ENCODE results near the gene PSMD1. TPM values are rescaled to one million over a fixed set of nuclear protein-coding genes. Genes with fewer than 3 reads are reported as not detected.

PSMD1 gene
- total RNA-seq, 1 donor from 2014 or later: 111 TPM

DNA sequence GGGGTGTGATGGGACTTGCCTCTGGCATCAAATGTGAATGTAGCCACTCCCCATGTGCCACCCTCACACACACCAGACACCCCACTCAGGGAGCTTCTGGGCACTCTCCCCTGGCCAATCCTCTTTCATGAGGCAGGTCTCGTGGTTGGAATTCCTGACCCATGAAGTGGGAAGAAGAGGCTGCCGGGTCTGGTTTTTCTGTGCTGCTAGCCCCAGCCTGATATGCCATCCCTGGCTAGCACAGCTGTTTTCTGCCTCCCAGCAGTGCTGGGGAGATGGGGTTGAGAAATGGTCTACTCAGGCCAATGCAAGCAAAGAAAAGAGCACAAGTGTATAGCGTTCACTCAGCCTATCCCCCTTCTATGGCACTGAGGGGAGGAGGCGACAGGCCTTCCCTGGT is 20.5 kb upstream of the PSMD1 start:
- no peak for DNase-seq

DNA sequence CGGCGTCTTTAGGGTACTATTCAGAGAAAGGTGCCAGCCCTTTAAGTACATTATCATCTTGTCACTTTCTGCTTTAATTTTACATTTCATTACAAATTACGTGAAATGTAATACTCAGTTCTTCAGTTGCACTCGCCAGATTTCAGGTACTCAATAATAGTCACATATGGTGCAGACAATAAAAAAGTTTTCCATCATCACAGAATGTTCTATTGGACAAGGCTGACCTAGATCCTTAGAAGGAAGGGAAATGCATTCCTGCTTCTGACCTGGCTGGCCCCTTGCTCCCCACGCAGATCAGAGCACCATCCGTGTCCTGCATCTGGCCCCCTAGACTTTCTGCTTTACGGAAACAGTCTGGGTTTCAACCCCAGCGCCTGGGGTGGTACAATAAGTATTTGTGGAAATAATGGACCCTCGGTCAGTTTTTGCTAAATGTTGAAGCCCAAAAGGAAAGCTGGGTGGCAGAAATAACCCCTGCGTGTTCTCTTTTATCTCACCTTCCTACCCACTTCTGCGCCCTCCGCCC is 20.0 kb upstream of the PSMD1 start:
- no peak for DNase-seq

DNA sequence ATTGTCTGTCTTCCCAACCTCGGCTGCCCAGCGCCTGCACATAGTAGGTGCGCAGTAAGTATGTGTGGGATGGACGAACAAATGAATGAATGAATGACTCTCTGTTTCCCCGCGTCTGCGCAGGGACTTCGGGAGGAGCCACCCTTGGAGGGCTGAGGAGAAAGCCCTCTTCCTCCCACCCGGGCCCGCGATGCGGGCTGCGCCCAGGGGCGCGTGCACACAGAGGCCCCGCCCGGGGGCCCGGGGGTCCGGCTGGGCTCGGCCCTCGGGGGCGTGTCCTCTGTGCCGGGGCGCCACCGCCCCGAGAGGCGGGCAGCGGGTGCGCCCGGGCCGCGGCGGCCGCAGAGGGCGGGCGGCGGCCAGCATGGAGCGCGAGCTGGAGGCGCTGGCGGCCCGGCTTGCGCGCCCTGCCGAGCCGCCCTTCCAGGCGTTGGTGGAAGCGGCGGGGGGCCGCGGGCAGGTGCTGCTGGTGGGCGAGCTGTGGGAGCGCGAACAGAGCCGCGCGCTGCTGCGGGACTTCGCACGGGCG is 19.4 kb upstream of the PSMD1 start, which contains the start of gene C2orf72:
C2orf72 (plus strand) TSS at position 322 of the 529 bp plus-strand sequence; CDS start at position 365, 43 bp downstream.
- DNase-seq: no peak

DNA sequence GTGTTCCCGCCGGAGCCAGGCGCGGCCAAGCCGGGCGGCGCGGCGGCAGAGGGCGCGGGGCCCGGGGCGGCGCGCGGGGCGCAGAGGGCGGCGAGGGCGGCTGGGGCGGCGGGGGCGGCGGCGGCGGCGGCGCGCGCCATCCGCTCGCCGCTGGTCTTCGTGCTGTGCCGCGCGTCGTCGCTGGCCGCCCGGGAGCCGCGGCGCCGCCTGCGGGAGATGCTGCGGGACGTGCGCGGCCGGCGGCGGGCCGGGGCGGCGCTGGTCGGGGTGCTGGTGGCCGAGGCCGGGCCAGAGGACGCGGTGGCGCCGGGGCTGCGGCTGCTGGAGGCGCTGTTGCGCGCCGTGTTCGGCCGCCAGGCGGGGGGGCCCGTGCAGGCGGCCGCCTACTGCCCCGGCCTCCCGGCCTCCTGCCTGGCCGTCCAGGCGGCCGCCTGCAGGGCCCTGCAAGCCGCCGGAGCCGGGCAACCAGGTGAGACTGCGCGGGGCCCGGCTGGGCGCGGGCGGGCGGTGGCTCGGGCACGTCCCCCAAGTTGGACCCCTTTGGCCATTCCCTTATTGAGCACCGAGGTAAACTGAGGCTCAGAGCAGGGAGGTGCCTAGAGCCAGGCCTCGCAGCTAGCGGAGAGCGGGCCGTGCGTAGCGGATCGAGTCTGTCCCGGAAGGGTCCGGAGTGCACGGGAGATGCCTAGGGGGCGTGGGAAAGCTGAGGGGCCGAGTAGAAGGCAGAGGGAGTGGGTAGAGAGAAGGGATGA is 18.8 kb upstream of the PSMD1 start:
- peak; percentile 27 for DNase-seq

DNA sequence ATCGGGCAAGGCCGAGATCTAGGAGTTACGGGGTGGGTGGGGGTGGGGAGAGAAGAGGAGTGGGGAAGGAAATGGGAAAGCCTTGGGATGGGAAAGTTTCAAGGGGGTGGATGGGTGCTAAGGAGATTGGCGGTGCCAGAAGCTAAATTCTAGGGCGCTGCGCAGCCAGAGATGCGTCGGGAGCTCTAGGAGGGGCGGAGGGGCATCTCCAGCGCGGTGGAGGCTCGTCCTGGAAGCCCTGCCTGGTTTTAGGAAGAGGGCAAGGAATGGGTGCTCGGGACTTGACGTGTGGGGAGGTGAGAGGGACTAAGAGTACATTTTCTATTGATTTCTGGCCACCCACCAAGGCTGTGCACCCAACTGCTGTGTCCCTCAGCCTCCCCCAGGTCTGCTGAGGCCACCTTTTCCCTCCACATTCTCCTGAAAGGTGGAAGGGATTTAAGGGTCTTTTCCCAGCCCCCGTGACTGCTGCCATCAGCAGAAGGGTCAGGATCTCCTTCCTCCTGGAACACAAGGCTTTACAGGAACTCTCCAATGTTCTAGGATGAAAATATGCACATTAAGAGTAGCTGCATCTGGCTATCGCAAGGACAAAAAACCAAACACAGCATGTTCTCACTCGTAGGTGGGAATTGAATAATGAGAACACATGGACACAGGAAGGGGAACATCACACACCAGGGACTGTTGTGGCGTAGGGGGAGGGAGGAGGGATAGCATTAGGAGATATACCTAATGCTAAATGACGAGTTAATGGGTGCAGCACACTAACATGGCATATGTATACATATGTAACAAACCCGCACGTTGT is 18.0 kb upstream of the PSMD1 start:
- no peak for DNase-seq

DNA sequence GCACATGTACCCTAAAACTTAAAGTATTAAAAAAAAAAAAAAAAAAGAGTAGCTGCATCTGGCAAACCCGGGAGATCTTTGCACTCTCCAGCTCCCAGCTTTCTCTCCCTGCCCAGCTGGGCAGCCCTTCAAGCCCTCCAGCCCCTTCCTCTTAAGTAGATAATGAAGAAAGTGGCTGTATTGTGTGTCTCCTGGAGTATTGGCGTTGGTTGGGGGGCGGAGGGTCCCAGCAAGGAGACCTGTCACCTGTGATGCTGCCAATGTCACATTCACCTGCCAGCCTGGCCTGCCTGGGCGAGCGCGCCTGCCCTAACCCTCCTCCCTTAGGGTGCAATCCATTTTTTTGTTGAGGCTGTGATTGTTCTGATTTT is 17.4 kb upstream of the PSMD1 start:
- DNase-seq: no peak

DNA sequence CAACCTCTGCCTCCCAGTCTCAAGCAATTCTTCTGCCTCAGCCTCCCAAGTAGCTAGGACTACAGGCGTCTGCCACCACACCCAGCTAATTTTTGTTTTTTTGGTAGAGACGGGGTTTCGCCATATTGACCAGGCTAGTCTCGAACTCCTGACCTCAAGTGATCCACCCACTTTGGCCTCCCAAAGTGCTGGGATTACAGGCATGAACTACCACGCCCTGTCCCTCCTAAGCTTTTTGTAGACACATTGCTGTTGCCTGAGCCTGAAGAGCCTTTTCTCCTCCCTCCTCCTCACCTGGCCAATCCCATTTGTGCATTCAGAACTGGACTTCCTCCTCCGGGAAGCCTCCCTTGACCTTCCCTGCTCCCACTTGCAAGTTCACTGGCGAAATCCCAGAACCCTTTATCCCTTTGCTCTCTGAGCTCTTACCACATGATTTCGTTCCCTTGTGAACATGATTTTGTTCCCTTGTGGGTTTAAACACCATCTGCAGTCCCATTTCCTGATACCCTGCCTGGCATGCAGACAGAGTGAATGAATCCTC is 16.8 kb upstream of the PSMD1 start:
- no peak for DNase-seq

DNA sequence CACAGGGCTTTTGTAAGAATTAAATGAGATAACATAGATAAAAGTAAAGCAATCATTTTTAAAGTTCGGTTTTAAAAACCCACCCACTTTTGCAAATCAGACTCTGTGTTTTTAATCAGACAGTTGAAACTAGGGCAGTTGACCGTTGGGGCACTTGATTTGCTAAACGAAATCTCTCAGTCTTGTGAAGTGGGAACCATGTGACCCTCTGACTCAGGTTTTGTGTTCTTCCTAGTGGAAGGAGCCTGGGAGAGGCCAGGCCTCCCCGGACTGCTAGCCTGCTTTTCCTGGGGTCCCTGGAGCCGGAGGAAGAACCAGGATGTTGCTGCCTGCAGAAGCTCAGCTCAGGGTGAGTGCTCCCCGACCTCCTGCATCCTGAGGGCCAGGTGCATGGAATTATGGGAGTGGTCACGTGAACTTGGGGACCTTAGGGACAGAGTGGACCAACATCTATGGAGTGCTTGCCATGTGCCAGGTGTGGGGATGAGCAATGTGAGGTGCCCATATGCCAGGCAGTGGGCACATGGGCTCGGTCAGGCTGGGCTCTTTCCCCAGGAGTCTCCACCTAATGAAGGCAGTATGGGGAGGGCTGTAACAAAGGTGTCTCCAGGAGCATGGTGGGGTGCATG is 15.5 kb upstream of the PSMD1 start:
- DNase-seq: no peak

DNA sequence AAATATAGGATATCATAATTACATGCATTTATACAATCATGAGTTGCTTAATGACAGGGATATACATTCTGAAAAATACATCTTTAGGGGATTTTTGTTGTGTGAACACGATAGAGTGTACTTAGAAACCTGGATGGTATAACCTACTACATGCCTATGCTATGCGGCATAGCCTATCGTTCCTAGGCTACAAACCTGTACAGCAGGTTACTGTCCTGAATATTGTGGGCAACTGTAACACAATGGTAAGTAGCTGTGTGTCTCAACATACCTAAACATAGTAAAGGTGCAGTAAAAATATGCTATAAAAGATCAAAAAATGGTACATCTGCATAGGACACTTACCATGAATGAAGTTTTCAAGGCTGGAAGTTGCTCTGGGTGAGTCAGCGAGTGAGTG is 12.9 kb upstream of the PSMD1 start:
- DNase-seq: no peak

DNA sequence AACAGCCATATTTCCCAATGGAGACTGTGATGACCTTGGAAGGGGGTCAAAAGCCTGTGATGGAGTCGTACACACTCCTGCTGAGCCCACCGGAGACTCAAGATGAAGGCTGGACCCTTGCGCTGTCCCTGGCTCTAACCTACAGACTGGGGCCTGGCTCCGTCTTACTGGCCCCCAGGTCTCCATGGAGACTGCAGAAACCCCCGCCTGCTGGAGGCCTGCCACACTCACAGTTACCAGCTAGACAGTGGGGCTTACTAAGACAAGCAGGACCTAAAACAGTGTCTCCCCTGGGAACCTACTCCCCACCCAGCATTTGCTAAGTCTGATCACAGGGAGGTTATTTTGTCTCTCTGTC is 9.8 kb upstream of the PSMD1 start:
- no peak for DNase-seq

DNA sequence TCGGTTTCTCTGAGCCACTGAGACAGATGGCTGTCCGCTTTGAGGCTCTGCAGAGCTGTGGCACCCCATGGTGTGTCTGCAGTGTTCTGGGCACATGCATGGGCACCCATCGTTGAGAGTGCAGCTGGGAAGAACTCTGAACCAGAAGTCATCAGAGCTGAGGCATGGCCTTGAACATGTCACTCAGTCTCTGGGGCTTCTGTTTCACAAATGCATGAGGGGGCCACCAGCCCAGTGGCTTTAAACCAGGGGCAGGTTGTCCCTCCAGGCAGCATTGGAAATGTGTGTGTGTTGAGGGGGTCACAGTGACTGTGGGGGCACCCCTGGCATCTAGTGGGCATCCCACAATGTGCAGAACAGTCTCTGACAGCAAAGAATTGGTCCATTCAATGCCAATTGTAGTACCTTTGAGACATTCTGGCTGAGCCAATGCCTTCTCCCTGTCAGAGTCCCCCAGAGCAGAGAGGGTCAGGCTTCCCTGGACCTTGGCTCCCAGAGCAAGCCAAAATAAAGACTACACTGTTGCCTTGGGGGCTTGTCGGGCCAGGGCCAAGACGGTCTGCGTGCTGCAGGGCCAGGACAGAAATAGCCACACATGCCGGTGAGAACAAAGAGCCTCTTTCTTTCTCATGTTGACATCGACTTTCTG is 9.3 kb upstream of the PSMD1 start:
- DNase-seq: peak; percentile 71

DNA sequence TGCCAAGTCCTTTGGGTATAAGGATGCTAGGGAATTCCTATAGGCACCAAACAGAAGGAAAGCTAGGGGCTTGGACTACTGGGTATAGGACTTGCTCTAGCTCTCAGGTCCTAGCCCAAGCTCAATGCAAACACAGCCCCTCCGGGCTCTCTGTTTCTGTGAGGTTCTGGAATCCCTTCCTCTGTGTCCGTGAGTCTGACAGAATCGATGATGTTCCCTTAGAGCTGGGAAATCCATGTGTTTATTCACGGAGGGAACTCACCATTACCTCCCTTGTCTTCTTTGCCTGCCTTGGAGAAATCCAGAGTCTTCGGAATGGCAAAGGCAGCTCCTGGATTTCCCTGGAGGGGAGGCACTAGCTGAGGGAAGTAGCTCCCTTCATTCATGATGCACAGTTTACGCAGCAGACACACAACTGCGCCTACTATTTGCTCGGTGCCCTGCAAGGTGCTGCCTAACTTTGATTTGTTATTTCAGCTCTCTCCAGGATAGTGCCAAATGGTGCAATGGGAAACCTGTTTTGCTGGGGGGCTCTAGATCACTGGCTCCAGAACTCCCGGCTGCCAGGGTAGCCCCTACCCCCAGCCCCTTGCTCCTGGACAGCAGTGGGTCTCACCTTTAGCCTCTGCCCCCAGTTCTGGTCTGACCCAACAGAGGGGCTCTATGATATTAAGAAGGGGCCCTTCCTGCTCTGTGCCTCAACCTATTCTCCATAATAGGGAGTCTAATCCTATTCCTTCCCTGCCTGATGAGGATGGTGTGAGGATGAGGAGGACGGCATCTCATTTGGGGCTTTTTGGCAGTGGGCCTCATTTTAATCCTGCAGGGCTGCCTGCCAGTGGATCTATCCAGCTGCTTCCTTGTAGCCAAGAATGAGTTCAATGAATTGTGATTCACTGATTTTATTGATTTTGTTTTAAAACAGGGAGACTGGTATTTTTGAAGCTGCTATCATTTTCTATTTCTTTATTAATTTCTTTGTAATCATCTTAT is 8.4 kb upstream of the PSMD1 start:
- peak; percentile 54 for DNase-seq

DNA sequence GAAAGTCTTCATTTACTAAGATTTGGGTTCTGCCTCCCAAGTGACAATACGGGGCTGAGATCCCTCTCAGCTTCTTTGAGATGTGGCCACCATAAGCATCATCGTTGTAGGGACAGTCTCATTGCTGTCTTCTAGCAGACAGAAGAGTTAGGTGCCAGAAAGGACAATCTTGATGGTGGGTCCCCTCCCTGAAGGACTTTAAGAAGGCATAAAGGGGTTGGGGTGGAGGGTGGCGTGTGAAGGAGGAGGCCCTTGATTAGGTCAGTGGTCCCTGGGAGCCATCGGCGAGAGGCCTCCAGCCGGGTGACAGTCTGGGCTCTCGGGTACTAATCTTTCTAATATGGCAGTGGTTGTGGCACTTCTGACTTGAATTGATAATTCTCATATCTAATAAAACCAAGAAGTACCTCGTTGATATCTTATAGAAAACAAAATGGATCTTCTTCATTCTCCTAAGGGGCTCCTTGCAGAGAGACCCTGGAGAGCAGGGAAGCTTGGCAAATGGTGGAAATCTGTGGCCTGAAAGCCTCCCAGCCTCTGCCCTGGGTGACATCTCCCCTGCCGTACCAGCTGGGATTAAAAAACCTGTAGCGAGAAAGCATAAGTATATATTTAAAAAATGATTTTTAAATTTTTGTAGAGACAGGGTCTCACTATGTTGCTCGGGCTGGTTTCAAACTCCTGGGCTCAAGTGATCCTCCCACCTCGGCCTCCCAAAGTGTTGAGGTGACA is 7.2 kb upstream of the PSMD1 start:
- no peak for DNase-seq

DNA sequence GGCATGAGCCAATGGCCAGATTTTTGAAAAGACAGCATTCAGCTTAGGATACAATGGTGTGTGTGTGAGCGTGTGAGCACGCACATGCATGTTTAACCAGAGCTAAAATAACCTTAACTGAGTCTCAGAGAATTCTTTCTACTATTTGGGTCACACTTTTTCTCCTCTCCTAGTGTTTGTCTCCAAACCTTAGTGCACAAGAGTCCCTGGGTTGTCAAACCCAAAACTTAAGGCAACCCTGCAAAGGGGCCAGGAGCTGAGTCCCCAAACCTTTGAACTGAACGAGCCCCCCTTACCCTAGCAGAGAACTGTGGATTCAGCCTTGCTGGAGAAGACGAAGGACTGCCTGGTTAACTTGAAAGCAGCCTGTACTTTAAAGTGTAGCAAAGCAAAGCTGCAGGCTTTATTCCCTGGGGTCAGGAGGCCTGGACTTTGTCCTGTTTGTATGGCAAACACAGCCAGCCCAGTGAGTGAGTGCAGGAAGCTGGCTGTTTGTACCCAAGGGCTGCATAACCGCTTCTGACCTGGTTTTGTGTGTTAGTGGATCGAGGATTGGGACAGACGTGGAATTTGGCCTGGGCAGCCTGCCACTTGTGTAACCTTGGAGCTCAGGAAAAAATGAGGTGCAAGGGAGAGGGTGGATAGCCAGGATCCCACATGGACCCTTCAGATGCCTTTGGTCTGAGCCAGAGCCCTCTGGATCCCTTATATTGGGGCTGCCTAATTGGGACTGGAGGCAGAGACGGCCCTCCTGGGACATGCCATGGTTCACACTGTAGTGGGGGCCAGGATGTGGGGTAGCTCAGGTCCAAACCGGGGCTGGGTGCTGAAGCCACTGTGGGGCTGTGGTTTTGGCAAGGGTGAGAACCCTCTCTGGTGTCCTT is 6.4 kb upstream of the PSMD1 start:
- DNase-seq: no peak

DNA sequence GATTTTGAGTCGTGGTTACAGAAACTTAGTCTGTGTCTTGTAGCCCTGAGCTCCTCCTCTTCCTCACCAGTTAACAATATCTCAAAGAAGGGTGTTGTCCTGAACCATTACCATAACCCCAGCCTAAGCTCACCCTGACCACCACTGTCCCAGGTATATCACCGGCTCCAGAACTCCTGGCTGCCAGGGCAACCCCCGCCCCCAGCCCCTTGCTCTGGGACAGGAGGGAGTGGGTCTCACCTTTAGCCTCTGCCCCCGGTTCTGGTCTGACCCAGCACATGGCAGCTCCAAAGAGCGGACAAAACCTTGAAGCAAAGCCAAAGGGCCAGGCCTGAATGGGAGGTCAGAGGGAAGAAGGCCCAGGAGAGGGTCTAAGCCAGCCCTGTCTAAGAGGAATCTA is 5.6 kb upstream of the PSMD1 start:
- no peak for DNase-seq

DNA sequence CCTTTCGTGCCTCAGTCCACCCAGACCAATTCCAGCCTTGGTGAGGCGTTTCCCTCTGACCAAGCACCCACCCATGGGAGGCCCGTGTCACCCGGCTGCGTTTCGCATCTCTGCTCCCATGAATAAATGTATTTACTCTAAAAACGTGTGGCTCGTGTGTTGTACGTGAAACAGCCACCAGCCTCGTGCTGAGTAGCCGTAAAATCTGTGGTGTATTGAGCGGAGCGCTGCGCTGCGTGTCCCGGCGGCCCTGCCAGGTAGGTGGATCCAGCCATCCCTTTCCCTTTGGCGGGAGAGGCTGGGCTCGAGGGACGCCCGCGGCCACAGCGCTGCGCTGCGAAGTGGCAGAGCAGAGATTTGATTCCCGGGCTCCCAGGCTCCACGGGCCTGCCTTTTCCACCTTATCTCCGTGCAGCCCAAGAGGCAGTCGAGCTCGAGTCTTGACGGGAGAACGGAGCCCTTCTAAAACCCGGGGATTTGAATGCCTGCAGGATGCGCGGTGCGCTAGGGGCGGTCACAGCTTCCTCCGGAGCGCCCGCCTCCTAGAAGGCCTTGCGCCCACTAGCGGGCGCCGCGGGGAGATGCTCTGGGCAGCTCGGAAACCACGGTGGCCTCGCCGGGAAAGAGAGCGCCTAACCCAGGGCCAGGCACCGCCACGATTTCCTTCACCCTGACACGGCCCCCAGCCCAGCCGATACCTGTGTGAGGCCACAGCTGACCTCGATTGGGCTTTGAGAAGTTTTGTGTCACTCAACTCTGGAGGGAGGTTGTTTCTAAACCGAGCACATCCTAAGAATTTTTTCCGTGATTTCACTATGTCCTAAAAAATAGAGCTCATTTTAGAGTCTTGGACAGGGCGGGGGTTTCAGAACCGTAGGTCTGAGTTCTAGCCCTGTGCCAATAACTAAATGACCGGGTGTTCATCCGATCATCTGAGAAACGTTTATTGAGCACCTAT is 3.9 kb upstream of the PSMD1 start:
- DNase-seq: peak; percentile 85

DNA sequence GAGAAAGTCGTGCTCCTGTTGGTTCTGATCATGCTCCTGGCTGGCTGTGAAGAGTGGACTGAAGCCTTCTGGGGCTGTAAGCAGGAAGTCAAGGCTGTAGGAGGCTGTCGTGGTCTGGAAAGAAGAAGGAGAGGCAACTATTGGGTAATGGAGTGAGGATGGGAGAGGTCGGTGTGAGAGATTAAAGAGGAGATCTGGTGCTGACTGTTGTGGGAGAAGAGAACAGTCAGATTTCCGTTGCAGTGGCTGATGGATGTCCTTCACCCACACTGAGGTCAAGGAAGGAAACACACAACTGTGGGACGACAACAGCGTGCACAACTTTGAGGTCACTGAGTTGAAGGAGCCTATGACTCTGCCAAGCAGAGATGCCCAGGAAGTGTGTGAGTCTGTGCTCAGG is 2.8 kb upstream of the PSMD1 start:
- DNase-seq: no peak

DNA sequence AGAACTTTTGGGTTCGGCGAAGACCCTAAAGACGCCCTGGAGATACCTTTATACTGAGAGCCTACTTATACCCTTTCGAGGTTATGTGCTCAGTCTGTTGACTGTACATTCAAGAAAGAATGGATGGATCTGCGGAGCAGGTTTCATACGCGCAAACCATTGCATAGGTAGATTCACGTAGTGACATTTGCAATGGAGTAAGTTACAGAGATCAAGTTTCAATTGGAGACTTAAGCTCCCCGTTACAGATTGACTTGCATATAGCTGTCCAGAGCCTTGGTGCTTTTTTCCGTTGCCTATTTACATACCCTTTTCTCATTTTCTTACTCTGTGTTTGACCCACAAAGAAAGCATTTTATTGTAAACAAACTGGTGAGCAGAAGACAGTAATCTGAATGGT is 923 bp downstream of the PSMD1 start:
- no peak for DNase-seq
